ENCODE data around the gene C19orf67.

The C19orf67 gene

DNA sequence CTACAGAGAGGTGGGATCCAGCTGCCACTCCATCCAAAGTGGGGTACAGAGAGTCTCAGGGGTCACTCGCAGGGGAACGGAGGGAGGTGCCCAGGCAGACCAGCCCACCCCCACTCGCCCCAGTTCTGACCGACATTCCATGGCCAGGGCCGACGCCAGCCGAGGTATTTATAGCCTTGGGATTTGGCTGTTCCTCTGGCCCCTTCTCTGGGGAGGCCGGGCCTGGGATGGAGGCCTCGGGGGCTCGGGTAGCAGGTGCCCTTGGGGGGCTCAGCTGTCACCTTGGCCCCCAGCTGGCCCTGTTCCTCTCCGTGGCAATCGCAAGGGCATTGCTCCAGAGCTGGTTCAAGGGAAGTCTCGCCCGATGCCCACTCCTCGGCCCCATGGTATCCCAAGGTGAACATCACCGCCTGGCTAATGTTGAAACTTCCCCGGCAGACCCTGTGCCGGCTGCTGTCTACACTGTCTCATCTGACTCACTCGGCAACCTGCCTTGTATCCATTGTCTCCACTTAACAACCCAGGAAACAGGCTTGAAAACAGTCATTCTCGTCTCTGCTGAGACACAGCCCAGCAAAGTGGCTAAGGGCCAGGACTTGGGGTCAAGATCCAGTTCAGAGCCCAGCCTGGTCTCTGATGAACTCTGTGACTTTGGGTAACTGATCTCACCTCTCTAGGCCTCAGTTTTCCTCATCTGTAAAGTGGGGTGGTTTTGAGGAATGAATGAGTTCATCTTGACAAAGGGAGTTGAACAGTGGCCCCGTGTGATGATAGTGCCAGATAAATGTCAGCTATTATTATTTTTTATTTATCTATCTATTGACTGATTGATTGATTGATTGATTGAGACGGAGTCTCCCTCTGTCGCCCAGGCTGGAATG lies 22.2 kb upstream of the C19orf67 start:
- DNase-seq (ENCODE audit: low read depth): no peak

DNA sequence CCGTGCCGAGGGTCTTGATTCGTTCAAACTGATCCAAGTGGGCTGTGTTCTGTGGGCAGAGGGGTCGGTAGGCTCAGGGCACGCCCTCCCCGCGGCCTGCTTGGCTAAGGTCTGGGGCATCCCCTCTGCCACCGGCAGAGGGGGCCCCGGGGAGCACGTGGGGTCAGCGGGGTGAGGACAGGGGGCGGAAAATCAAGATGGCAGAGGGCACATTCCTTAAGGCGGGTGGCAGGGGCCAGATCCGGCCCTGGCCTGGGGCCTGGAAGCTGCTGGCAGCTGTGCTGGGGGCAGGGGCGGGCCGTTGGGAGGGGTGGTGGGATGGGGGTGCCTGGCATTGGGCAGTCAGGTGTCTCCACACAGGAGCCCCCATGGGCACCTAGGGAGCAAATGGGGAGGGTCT lies 21.3 kb upstream of the C19orf67 start:
- DNase-seq (ENCODE audit: low read depth): no peak

DNA sequence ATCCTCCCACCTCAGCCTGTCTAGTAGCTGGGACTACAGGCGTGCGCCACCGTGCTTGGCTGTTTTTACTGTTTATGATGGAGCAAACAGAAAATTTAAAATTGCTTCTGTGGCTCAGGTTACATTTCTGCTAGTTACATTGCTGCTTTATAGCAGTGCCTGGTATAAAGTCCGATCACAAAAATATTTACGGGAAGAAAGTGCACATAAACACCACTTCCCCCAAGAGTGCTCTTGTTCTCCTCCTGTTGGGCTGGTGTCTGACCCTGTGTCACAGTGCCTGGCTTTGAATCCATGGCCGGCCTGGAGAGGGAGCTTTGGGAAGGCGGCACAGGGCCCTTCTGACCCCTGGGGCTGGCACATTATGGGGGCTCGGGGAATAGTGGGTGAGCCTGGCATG lies 20.1 kb upstream of the C19orf67 start:
- DNase-seq (ENCODE audit: low read depth): no peak

DNA sequence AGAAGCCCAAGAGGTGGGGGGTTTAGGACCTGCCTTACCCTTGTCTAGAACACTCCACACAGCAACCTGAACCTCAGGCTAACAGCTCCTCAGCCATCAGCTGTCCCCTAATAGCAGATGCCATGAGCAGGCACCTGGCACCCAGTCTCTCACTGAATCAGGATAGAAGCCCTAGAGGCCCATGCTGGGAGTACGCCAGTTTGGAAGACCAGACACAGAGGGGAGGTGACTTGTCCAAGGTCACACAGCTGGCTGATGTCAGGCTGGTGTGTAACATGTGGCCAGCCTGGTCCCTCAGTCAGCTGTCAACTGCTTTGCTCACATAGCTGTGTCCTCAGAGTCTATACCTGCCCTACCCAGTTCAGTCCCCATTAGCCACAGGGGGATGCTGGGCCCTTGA lies 17.7 kb upstream of the C19orf67 start:
- DNase-seq (ENCODE audit: low read depth): no peak

DNA sequence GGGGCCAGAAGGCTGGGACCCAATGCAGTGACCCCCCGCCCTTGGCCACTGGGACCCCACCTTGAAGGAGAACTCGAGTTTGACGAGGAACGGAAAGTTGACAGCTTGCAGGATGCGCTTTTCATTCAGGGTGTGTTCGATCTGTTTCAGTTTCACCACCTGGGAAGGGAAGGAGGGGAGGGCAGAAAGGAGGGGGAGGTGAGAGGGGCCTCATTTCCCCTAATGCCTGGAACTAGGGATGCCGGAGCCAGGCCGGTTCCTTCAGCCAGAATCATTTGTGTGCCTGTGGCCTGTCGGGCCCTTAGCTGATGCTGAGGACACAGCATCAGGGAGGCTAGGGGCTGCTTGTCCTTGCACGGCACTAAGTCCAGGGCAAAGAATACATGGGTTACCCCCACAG lies 17.2 kb upstream of the C19orf67 start:
- no peak for DNase-seq (ENCODE audit: low read depth)

DNA sequence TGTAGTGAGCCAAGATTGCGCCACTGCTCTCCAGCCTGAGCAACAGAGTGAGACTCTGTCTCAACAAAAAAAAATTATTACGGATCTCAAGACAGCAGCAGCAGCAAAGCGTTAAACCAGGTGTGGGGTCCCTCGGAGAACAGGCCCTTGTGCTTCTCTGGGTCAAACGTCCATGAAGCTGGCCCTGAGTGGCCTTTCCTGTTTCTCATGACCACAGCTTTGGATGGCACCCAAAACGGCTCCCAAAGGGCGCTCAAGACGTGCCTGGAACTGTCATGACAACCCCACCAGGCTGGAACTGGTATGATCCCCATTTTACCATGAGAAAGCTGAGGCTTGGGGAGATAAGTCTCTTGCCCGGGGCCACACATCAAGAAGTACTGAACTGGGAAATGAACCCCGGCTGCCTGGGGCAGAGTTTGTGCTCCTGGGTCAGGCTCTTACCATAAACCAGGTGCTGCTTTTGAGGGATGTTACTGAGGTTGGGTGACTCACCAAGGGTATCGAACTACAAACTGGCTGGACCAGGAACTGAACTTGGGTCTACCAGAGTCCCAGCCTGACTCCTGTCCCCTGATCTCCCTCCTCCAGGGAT lies 16.6 kb upstream of the C19orf67 start:
- DNase-seq (ENCODE audit: low read depth): no peak

DNA sequence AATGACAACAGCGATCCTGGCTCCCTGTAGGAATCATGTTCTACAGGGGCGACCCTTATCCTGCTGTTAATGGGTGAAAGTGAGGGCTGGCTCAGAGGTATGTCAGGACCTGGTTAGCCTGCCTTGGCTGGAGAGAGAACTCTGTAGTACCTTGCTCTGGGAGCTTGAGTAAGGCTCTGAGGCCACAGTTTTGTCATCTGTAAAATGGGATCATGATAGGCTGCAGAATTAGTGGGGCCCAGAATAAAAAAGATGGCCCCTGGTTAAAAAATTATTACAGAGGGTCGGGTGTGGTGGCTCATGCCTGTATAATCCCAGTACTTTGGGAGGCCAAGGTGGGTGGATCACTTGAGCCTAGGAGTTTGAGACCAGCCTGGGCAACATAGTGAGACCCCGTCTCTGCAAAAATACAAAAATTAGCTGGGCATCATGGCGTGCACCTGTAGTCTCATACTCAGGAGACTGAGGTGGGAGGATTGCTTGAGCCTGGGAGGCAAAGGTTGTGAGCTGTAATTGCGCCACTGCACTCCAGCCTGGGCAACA lies 15.5 kb upstream of the C19orf67 start:
- DNase-seq (ENCODE audit: low read depth): no peak

DNA sequence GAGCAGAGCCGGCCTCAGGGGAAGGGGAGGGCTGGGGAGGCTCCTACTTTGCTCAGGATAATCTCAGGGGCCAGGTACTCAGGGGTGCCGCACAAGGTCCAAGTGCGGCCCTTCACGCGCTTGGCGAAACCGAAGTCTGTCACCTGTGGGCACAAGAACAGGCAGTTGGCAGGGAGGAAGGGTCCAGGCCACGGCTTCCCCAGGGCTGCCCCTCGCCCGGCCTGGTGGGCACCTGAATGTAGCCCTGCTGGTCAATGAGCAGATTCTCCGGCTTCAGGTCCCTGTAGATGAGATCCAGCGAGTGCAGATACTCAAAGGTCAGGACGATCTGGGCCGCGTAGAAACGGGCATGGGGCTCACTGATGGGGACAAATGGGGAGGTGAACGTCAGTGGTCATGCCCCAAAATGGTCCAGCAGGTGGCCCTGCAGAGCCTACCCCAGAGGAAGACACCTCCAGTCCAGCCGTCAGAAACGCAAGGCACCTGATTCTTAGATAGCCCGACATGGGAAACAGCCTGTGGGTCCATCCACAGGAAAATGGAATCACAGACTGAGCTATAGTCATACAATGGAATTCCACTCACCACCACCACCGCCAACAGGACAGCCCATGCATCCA lies 12.1 kb upstream of the C19orf67 start:
- no peak for DNase-seq (ENCODE audit: low read depth)

DNA sequence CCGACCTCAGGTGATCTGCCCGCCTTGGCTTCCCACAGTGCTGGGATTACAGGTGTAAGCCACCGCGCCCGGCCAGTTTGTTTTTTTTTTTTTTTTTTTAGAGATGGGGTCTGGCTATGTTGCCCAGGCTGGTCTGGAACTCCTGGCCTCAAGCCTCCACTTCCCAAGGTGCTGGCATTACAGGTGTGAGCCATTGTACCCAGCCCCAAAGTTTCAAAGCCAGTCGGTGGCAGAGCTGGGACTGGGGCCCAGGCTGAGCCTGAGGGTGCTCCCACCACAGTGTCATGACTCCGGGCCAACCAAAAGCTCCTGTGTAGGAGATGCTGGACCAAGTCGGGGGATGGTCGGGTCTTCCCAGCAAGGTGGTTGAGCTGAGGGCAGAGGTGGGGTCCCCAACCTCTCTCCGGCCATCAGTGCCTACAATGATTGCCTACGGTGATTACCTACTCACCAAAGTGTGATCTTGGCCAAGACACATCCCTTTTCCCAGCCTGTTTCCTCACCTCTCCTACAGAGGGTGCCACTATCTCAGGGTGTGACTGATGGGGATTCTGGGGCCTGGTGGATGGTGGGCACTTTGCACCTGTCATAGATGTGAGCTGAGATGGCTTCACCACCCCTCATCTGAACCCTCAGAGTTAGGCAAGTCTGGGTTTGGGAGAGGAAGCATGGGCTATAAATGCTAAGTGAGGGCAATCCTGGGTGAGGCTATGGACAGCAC lies 10.8 kb upstream of the C19orf67 start:
- DNase-seq (ENCODE audit: low read depth): no peak

DNA sequence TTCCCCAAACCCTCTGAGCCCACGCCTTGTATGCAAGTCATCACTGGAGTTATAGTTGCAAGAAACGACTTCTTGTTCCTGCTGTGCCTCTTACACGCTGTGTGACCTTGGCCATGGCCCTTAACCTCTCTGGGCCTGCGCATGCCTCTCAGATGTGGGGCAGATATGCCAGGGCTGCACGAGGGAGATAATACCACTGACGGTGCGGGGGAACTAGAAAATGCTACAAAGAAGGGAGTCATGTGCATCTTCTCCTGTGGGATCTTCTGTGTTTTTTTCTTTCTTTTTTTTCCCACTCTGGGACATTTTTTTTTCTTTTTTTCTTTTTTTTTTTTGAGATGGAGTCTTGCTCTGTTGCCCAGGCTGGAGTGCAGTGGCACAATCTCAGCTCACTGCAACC lies 9.3 kb upstream of the C19orf67 start:
- DNase-seq (ENCODE audit: low read depth): no peak

DNA sequence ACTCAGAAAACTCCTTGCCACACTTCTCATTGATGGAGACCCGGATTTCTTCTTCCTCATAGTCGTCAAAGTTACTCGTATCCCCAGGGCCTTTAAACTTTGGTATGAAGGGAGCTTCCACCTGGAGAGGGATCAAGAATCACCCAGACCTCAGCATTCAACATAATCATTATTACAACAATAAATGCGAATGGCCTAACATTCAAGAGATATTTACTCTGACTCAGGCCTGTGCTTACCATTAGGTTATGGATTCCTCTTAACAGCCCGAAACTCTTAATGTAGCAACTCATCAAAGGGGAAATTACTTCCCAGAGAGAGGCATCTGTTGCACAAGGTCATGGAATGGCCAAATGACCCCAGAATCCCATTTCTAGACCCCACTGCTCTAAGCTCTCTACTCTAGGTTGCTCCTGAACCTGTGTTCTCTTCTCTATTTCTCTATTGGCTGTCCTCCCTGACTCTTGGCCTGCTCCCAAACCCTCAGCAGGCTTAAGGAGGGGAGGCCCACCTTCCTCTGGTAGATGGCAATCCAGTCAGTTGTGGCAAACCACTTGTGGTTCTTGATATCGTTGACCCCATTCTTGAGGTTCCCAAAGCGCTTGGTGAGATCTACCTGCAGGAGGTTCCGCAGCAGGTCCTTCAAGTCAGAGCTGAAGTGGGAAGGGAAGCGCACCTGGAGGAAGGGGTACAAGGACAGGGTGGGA lies 7.7 kb upstream of the C19orf67 start:
- no peak for DNase-seq (ENCODE audit: low read depth)

DNA sequence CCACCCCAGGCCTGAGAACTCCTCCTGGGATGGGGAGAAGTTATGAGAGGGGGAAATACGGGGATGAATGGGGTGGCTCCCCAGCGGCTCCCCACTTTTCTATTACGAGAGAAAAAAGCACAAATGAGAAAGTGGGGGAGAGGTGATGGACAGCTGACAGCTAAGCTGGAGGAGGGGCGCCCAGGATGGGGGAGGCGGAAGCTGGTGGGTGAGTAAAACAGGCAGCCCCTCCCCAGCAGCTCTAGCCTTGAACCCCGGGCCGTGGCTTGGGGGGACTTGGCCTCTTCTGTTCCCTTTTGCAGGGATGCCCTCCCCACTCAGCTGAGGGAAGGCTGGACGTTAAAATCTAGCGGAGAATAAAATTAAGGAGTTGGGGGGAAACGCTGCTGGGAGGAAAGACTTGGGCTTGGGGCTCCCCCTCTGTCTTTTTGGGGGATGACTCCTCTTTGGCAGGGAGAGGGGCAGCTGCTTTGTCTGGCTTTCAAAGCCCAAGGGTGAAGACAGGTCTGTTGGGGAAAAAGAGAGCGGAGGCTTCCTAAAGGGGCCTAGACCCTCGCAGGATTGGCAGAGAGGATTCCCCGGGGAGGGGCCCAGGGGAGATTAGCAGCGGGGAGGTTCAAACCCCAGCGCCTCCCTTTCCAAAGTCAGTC lies 6.4 kb upstream of the C19orf67 start:
- DNase-seq (ENCODE audit: low read depth): peak; percentile 45

DNA sequence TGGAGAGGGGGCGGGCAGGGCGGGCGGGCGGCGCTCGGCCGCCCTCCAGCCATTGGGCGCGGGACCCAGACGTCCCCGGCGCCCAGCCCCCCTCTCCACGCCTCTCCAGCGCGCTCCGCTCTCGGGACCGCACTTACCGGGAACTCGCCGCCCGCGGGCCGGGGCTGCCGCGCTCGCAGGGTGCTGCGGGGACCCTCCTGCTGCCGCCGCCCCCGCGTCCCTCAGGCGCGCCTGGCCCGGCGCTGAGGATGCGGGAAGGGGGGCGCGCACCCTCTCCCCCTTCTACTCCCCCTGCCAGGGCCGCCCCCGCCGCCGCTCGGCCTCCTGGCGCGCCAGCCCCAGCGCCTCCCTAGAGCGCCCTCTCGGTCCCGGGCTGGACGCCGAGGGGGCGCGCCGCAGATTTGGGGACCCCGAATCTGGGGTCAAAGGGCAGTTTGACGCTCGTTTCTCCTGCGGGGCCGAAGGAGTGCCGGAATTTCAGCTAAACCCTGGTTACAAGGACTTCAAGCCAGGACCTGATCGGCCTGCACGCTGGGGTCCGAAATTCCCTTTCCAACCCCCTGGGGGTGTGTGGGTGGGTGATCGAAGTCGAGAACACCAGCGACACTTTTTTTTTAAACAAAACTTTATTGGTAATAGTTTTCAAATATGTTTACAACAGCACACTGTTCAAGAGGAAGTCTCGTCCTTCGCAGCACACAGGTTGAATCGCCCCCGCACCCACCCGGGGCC lies 5.7 kb upstream of the C19orf67 start:
- no peak for DNase-seq (ENCODE audit: low read depth)

DNA sequence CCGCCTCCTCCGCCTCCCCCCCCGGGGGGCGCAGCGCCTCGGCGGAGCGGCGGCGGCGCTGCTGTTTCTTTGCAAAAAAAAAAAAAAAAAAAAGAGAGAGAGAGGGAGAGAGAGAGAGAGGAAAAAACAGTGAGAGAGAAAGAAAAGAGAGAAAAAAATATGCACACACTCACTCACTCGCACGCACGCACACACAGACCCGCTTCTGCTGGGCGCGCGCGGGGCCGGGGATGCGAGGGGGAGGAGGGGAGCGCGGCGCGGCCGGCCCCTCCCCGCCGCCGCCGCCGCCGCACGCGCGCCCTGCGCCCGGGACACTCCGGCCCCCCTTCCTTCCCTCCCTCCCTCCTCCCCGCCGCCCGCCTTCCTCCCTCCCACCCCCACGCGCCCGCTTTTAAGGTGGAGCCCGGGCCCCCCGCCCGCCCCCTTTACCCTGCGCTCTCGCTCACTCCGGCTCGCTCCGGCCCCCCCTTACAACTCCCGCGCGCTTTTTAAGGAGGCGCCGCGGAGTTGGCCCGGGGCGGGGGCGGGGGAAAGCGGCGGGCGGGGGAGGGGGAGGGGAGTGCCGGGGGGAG lies 5.0 kb upstream of the C19orf67 start, which contains the start of gene SAMD1:
SAMD1 (minus strand) TSS at position 243 of the 572 bp plus-strand sequence.
- DNase-seq (ENCODE audit: low read depth): peak; percentile 82

DNA sequence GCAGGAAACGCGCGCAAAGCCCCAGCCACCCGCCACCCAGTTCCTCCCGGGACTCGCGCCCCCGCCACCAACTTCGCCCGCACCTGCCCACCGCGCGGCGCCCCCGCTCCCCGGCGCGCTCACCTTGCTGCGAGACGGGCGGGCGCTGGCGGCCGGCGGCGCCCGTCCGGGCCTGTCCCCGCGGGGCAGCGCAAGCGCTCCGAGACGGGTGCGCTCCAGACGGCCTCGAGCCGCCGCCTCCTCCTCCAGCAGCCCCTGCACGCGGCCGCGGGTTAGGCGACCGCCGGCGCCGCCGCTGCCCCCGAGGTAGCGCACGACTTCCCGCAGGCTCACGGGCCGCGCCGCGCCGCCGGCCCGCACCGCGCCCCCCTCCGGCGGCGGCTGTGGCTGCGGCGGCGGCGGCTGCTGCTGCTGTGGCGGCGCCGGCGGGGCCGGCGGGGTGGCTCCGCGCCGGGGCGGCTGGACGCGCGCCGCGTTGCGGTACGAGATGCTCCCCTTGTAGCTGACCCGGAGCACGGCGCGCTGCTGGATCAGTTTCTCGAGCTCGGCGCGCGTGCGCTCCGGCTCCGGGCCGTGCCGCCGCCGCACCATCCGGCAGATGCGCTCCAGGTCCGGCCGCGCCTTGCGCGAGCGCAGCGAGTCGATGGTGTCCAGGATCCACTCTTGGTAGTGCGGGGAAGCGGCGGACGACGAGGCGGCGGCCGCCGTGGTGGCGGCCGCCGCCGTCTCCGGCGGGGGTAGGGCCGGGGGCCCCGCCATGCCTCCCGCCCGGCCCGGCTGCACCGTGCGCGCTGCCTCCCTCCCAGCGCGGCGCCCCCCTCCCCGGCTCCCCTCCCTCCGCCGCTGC lies 4.3 kb upstream of the C19orf67 start:
- peak; percentile 20 for DNase-seq (ENCODE audit: low read depth)

DNA sequence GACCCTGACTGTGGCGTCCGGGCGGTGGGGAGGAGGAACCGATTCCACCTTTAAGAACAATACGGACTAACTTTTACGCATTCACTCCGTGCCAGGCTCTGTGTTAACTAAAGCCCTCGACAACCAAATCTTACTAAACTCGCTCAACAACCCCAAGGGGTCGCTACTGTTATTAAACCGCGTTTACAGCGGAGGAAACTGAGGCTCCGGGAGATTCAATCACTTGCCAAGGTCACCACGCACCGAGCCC lies 3.8 kb upstream of the C19orf67 start:
- no peak for DNase-seq (ENCODE audit: low read depth)

DNA sequence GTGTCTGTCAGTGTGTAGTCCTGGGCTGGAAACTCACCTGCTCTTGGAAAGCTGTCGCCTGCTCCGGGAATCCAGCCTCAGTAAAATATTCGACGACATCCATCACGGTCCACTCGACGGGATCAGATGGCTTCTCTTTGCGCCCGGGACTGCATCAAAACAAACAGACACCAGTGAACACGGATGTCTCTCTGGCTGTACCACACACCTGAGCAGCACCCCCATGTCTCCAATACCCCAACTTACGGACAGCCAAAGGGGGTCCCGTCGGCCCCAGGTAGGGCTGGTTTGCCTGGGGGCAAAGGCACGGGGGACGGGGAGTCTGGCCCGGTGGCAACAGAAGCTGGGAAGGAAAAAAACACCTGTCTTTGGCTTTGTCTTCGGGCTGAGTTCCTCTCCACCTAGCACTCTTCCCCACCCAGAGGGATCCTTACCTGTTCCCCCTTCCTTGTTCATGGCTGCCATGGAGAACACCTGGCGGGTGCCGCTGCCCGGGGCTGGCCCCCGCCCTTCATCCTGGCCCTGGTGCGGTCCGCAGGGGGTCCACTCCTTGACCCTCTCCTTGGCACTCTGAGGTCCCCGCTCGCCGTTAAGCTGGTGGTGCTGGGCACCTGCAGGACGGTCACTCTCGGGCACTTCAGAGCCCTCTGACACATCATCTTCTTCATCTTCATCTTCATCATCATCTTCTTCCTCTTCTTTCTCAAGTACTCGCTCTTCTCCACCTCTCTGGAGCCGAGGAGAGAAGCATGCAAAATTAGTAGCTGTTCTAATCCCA lies 3.2 kb upstream of the C19orf67 start:
- no peak for DNase-seq (ENCODE audit: low read depth)

DNA sequence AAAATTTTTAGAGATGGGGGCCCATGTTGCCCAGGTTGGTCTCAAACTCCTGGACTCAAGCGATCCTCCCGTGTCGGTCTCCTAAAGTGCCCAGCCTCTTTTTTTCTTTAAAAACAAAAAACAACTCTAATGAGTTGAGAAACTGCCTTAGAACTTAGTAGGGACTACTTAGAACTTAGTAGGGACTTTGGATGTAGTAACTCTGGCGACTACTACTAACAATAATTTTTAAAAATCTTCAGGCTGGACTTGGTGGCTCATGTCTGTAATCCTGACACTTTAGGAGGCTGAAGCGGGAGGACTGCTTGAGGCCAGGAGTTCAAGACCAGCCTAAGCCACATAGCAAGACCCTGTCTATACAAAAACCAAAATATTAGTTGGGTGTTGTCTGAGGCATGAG lies 515 bp upstream of the C19orf67 start:
- DNase-seq (ENCODE audit: low read depth): no peak

DNA sequence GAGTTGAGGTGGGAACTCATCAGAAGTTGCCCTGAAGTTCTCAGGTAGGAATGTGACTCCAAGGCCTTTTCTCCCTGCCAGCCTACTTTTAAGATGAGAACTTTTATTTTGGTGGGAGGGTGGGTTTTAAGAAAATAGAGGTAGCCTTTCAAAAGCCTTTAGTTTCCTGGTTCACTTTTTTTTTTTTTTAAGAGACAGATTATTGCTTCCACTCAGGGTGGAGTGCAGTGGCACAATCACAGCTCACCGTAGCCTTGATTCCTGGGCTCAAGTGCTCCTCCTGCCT lies 3.0 kb downstream of the C19orf67 start:
- no peak for DNase-seq (ENCODE audit: low read depth)

All from activated T-cell treated with anti-CD3 and anti-CD28 coated beads for 24 hours (primary cell).